A549 (cell line): ENCODE measurements around the gene SART3. TPM values are rescaled to one million over a fixed set of nuclear protein-coding genes. Genes with fewer than 3 reads are reported as not detected.

Source experiments
- ATAC-seq, 2 experiments: fragments of 200-7000 bp in 1 of 2; fragments of >200 bp in 1 of 2; cut with Nextera tagmentation in 1 of 2; cut with Tn5 transposase in 1 of 2; 3 replicates each; pipeline versions ENCODE4 v1.8.0 to v1.9.1; 2018 to 2020; ENCODE audit warnings: mild to moderate bottlenecking in 1 of 2, moderate library complexity in 1 of 2
- CTCF ChIA-PET: fragments of 300-600 bp; sonication (Branson Sonifier 250); formaldehyde crosslinking; extraction: SDS; loops from one replicate; lab custom pipeline; 2021; ENCODE audit warnings: antibody characterized with exemption, inconsistent platforms; lab: Yijun Ruan, JAX
- POLR2A ChIA-PET: fragments of 350-600 bp; formaldehyde crosslinking; extraction: SDS; loops from one replicate; lab custom pipeline; 2021; ENCODE audit warnings: antibody characterized with exemption, inconsistent platforms; lab: Yijun Ruan, JAX
- DNase-seq, 2 experiments: peaks; one replicate each; pipeline versions ENCODE4 v3.0.0 to v3.0.0-alpha.2; 2011 to 2016; ENCODE audit warnings: low read depth in 1 of 2, low spot score in 1 of 2
- FAIRE-seq: peaks from 2 replicates; lab custom pipeline; 2011; peaks lifted over from hg19 to GRCh38; lab: Jason Lieb, UNC
- H3K27ac ChIP-seq, 2 experiments: fragments of >200 bp; sonication (Bioruptor Twin); formaldehyde crosslinking; 3 replicates each; pipeline ENCODE4 v1.5.1; 2016 to 2017
- H3K4me1 ChIP-seq: fragments of >200 bp; sonication (Bioruptor Twin); formaldehyde crosslinking; 3 replicates; pipeline ENCODE4 v1.6.1; 2016
- H3K4me2 ChIP-seq: fragments of >200 bp; sonication (Bioruptor Twin); formaldehyde crosslinking; 3 replicates; pipeline ENCODE4 v1.6.1; 2016
- H3K4me3 ChIP-seq: fragments of >200 bp; sonication (Bioruptor Twin); formaldehyde crosslinking; 3 replicates; pipeline ENCODE4 v1.5.1; 2016
- H3K9me3 ChIP-seq: fragments of >200 bp; sonication (Bioruptor Twin); formaldehyde crosslinking; 3 replicates; pipeline ENCODE4 v1.6.1; 2016
- CEBPB ChIP-seq, 2 experiments: fragments of >200 bp in 1 of 2; sonication (Bioruptor Twin) in 1 of 2; formaldehyde crosslinking in 1 of 2; IDR thresholded peaks; 2 replicates each; pipeline ENCODE4 v1.6.1; 2012 to 2016
- CHD4 ChIP-seq: fragments of 200-600 bp; sonication (generic); IDR thresholded peaks from 2 replicates; pipeline ENCODE4 v1.6.1; 2016; ENCODE audit warnings: antibody characterized with exemption, mild to moderate bottlenecking, borderline replicate concordance
- ESRRA ChIP-seq: fragments of 150-350 bp; IDR thresholded peaks from 2 replicates; pipeline ENCODE4 v1.6.1; 2014; ENCODE audit warnings: mild to moderate bottlenecking, low read length, borderline replicate concordance
- GATA3 ChIP-seq: IDR thresholded peaks from 2 replicates; pipeline ENCODE4 v1.6.1; 2012; ENCODE audit warnings: borderline replicate concordance
- HOXB13 ChIP-seq: fragments of 250-450 bp; sonication (Bioruptor Pico); IDR thresholded peaks from 2 replicates; pipeline ENCODE4 v1.5.0; 2020; ENCODE audit warnings: low read depth, mild to moderate bottlenecking, moderate library complexity
- HOXB5 ChIP-seq: fragments of 250-450 bp; sonication (Bioruptor Pico); IDR thresholded peaks from 2 replicates; pipeline ENCODE4 v1.5.0; 2020; ENCODE audit warnings: mild to moderate bottlenecking, moderate library complexity
- KDM5A ChIP-seq: fragments of 200-600 bp; sonication (generic); IDR thresholded peaks from 2 replicates; pipeline ENCODE4 v1.6.1; 2016; ENCODE audit warnings: antibody characterized with exemption, mild to moderate bottlenecking
- MAZ ChIP-seq: fragments of 150-350 bp; IDR thresholded peaks from 2 replicates; pipeline ENCODE4 v1.6.1; 2014; ENCODE audit warnings: antibody characterized with exemption, low read depth, low read length, borderline replicate concordance
- NR3C1 ChIP-seq: fragments of >200 bp; sonication (Bioruptor Twin); formaldehyde crosslinking; IDR thresholded peaks from 3 replicates; pipeline ENCODE4 v1.6.1; 2017
- POLR2A ChIP-seq: IDR thresholded peaks from 2 replicates; pipeline ENCODE4 v1.6.1; 2012; ENCODE audit warnings: mild to moderate bottlenecking, low read length
- RAD21 ChIP-seq, 2 experiments: fragments of >200 bp in 1 of 2; sonication (Bioruptor Twin) in 1 of 2; formaldehyde crosslinking in 1 of 2; IDR thresholded peaks in 1 of 2; conservative IDR thresholded peaks in 1 of 2; 2 replicates in 1 of 2; 3 replicates in 1 of 2; pipeline ENCODE4 v1.6.1; 2012 to 2018; ENCODE audit warnings: inconsistent platforms in 1 of 2
- ZSCAN20 ChIP-seq: fragments of 250-450 bp; sonication (Bioruptor Pico); IDR thresholded peaks from 2 replicates; pipeline ENCODE4 v1.8.0; 2022; ENCODE audit warnings: mild to moderate bottlenecking, moderate library complexity
- WGBS: methylation state at CpG from one replicate; pipeline ENCODE4 v1.1.6; 2017; ENCODE audit errors: missing lambda C conversion rate; 5-methylcytosine and 5-hydroxymethylcytosine counted together
- polyA plus RNA-seq, 4 experiments: library from polyadenylated mRNA; depleted of rRNA in 3 of 4; stranded (reverse); fragments of >200 nt; fragmentation: RNase III in 1 of 4; extraction: RNeasy Plus Mini Kit Qiagen cat#74134 plus additional on column Dnase treatment in 1 of 4; gene quantifications; 2 replicates in 3 of 4; 3 replicates in 1 of 4; pipeline ENCODE4 v1.2.3, GENCODE V29; 2011 to 2017
- TF ChIP-seq, protein P1 (sequence below): fragments of 150-350 bp; IDR thresholded peaks from 2 replicates; pipeline ENCODE4 v1.6.1; 2014; ENCODE audit warnings: low read depth, mild to moderate bottlenecking, low read length
- TF ChIP-seq, protein P2 (sequence below): IDR thresholded peaks from 2 replicates; pipeline ENCODE4 v1.6.1; 2012
- TF ChIP-seq, protein P3 (sequence below): fragments of 250-450 bp; sonication (Bioruptor Pico); IDR thresholded peaks from 2 replicates; pipeline ENCODE4 v1.5.0; 2020; ENCODE audit warnings: low read depth, mild to moderate bottlenecking, moderate library complexity
- TF ChIP-seq, protein P4 (sequence below): IDR thresholded peaks from 2 replicates; pipeline ENCODE4 v1.6.1; 2012; ENCODE audit warnings: low read depth, borderline replicate concordance
- TF ChIP-seq, protein P5 (sequence below): fragments of >200 bp; sonication (Bioruptor Twin); formaldehyde crosslinking; IDR thresholded peaks from 3 replicates; pipeline ENCODE4 v1.5.1; 2016

Gene SART3
- polyA plus RNA-seq, 2 of the 4 experiments (the other 2 are of a cell fraction), result 52.7 to 77.2 TPM

DNA sequence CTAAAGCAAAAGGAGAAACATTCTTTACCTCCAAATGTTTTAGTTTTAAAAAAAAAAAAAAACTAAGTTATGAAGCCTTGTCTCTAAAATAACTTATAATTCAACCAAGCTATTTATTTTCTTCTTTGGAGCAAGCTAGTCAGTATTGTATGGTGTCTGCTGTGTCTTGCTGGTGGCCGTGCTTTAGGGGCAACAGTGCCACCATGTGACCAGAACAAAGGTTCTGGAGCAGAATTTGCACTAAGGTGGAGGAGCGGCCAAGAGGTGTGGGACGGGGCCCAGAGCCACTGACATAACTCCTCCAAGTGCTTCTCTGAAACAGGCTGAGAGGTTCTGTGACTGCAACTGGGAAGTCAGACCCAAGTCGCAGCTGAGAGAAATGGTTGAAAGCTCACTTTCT is 41.4 kb downstream of the SART3 start:
- ATAC-seq, result no peak
- TF ChIP-seq, protein P1, sequence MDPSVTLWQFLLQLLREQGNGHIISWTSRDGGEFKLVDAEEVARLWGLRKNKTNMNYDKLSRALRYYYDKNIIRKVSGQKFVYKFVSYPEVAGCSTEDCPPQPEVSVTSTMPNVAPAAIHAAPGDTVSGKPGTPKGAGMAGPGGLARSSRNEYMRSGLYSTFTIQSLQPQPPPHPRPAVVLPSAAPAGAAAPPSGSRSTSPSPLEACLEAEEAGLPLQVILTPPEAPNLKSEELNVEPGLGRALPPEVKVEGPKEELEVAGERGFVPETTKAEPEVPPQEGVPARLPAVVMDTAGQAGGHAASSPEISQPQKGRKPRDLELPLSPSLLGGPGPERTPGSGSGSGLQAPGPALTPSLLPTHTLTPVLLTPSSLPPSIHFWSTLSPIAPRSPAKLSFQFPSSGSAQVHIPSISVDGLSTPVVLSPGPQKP, result no peak
- TF ChIP-seq, protein P2, sequence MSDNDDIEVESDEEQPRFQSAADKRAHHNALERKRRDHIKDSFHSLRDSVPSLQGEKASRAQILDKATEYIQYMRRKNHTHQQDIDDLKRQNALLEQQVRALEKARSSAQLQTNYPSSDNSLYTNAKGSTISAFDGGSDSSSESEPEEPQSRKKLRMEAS, result no peak
- TF ChIP-seq CEBPB (IDR thresholded peaks at IDR 0.05), result no peak
- no peak for TF ChIP-seq HOXB13 (CRISPR knock-in tag)
- TF ChIP-seq, protein P3, sequence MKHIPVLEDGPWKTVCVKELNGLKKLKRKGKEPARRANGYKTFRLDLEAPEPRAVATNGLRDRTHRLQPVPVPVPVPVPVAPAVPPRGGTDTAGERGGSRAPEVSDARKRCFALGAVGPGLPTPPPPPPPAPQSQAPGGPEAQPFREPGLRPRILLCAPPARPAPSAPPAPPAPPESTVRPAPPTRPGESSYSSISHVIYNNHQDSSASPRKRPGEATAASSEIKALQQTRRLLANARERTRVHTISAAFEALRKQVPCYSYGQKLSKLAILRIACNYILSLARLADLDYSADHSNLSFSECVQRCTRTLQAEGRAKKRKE (CRISPR knock-in tag), result no peak
- TF ChIP-seq, protein P4, sequence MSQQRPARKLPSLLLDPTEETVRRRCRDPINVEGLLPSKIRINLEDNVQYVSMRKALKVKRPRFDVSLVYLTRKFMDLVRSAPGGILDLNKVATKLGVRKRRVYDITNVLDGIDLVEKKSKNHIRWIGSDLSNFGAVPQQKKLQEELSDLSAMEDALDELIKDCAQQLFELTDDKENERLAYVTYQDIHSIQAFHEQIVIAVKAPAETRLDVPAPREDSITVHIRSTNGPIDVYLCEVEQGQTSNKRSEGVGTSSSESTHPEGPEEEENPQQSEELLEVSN, result no peak
- TF ChIP-seq RAD21 (conservative IDR thresholded peaks at IDR 0.05 in 1 of 2, IDR thresholded peaks at IDR 0.05 in 1 of 2), result 0 out of 5 replicates have a peak, but pooled peaks of 1 of the 2 experiments have one; percentile 5
- TF ChIP-seq MAZ, result no peak
- TF ChIP-seq ESRRA, result no peak
- TF ChIP-seq NR3C1, result no peak
- TF ChIP-seq, protein P5, sequence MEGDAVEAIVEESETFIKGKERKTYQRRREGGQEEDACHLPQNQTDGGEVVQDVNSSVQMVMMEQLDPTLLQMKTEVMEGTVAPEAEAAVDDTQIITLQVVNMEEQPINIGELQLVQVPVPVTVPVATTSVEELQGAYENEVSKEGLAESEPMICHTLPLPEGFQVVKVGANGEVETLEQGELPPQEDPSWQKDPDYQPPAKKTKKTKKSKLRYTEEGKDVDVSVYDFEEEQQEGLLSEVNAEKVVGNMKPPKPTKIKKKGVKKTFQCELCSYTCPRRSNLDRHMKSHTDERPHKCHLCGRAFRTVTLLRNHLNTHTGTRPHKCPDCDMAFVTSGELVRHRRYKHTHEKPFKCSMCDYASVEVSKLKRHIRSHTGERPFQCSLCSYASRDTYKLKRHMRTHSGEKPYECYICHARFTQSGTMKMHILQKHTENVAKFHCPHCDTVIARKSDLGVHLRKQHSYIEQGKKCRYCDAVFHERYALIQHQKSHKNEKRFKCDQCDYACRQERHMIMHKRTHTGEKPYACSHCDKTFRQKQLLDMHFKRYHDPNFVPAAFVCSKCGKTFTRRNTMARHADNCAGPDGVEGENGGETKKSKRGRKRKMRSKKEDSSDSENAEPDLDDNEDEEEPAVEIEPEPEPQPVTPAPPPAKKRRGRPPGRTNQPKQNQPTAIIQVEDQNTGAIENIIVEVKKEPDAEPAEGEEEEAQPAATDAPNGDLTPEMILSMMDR, result peak; percentile 17; the same call in 1 of the 3 replicates
- no peak for TF ChIP-seq KDM5A
- TF ChIP-seq POLR2A, result no peak
- TF ChIP-seq ZSCAN20 (CRISPR knock-in tag), result no peak
- TF ChIP-seq HOXB5 (CRISPR knock-in tag), result no peak
- H3K4me3 ChIP-seq, result no peak overlapping the region
- no peak for FAIRE-seq
- CTCF ChIA-PET, result interaction anchor here (0.5 to 1.4 kb wide), 6 partner anchors 12 to 843 kb away, joined by 3 to 4 read pairs (median 3); no protein-coding TSS in a partner anchor
- no peak overlapping the region for H3K27ac ChIP-seq
- POLR2A ChIA-PET, result interaction anchor here (0.6 kb wide), 1 partner anchor 22 kb away, joined by 3 read pairs; no protein-coding TSS in a partner anchor
- H3K4me2 ChIP-seq, result no peak overlapping the region
- no peaks in the 10 kb centered on the region; the same call in 2 of the 3 replicates for H3K4me1 ChIP-seq
- H3K9me3 ChIP-seq, result no peaks in the 10 kb centered on the region
- 82% methylated on average over 4 of the region's 4 CpGs for WGBS
- DNase-seq, result peak in 1 of 2 experiments; percentile 33

DNA sequence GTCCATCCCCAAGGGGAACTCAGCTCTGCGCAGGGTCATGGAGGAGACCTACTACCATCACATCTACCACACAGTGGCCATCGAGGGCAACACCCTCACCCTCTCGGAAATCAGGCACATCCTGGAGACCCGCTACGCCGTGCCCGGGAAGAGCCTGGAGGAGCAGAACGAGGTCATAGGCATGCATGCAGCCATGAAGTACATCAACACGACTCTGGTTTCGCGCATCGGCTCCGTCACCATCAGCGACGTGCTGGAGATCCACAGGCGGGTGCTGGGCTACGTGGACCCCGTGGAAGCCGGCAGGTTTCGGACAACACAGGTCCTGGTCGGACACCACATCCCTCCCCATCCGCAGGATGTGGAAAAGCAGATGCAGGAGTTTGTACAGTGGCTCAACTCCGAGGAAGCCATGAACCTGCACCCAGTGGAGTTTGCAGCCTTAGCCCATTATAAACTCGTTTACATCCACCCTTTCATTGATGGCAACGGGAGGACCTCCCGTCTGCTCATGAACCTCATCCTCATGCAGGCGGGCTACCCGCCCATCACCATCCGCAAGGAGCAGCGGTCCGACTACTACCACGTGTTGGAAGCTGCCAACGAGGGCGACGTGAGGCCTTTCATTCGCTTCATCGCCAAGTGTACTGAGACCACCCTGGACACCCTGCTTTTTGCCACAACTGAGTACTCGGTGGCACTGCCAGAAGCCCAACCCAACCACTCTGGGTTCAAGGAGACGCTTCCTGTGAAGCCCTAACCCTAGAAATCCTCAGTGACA is 42.1 kb downstream of the SART3 start:
- H3K4me2 ChIP-seq, result no peak overlapping the region
- ChIA-PET CTCF (interaction anchor here (0.5 to 4.1 kb wide), 5 partner anchors 12 to 843 kb away, joined by 3 to 15 read pairs (median 3); no protein-coding TSS in a partner anchor), POLR2A (no interaction called here)
- H3K9me3 ChIP-seq, result no peaks in the 10 kb centered on the region
- ATAC-seq (no peak), DNase-seq (no peak), FAIRE-seq (no peak)
- H3K27ac ChIP-seq, result no peak overlapping the region
- 96% methylated on average over 39 of the region's 39 CpGs for WGBS
- TF ChIP-seq CHD4 (no peak), GATA3 (no peak)
- TF ChIP-seq, protein P5, result no peak
- H3K4me1 ChIP-seq, result no peaks in the 10 kb centered on the region; the same call in 2 of the 3 replicates
- no peak overlapping the region for H3K4me3 ChIP-seq
